ENCODE data around the gene DLG1.

DNA sequence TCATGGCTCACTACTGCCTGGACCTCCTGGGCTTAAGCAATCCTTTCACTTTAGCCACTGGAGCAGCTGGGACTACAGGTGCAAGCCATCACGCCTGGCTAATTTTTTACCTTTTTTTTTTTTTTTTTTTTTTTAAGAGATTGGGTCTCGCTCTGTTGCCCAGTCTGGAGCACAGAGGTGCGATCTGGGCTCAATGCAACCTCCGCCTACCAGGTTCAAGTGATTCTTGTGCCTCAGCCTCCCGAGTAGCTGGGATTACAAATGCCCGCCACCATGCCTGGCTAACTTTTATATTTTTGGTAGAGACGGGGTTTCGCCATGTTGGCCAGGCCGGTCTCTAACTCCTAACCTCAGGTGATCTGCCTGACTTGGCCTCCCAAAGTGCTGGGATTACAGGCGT, 218.1 kb downstream of the DLG1 start:
- TF ChIP-seq POLR2AphosphoS5 (IDR thresholded peaks at IDR 0.05) (no peak), EP300 (IDR thresholded peaks at IDR 0.05) (no peak)
